LNCAP (cell line): Measurements from ENCODE around the gene ETV3L.

Experiments
- CTCF ChIP-seq: fragments of 450-650 bp; IDR thresholded peaks from 2 replicates; pipeline ENCODE4 v1.5.1; 2017; ENCODE audit warnings: mild to moderate bottlenecking

Gene ETV3L

GRCh38 chr1:157108448-157108847 is 8.8 kb upstream of the ETV3L start:
- no peak for TF ChIP-seq CTCF

DNA sequence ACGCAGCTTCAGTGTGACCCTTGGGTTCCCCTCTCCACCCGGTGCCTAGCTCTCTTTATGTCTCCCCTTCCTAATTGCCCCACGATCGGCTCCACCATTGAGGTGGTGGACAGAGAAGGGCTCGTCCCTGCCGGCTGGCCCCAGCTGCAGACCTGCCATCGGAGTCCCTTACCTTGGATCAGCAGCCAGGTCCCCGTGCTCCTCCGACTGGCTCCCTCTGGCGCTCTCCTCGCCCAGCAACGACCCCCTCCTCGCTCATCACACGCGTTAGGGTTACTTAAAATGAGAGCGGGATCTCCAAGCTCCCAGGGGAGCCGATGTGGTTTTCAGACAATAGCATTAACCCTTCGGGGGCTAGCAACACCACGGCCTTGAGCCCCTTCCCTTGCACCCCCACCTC is 8.1 kb upstream of the ETV3L start:
- no peak for TF ChIP-seq CTCF

GRCh38 chr1:157106813-157107189 is 7.2 kb upstream of the ETV3L start:
- TF ChIP-seq CTCF: no peak

GRCh38 chr1:157105988-157106812 is 6.6 kb upstream of the ETV3L start:
- TF ChIP-seq CTCF: no peak

- no peak for TF ChIP-seq CTCF
Observed at GRCh38 chr1:157105298-157105987, 5.8 kb upstream of the ETV3L start.

GRCh38 chr1:157104598-157105293 is 5.1 kb upstream of the ETV3L start:
- TF ChIP-seq CTCF: no peak

- no peak for TF ChIP-seq CTCF
Observed at GRCh38 chr1:157103268-157103667, 3.7 kb upstream of the ETV3L start.
